ENCODE data around the gene GALNT15. TPM values are rescaled to one million over a fixed set of nuclear protein-coding genes. Genes with fewer than 3 reads are reported as not detected.

GALNT15 gene
- total RNA-seq, 1 donor from 2014 or later = 0.95 TPM

GRCh38 chr3:16171825-16172224 lies 2.7 kb upstream of the GALNT15 start:
- Histone ChIP-seq H2AFZ (ENCODE audit: low read depth, low read length) (no peak overlapping the region), H3K27ac (ENCODE audit: low read depth, low read length) (no peak overlapping the region), H3K4me2 (ENCODE audit: low read length) (no peak overlapping the region), H3K9me3 (ENCODE audit: insufficient read depth, low read depth, low read length) (no peaks in the 10 kb centered on the region), H3K27me3 (ENCODE audit: insufficient read depth, low read length) (no peaks in the 10 kb centered on the region), H3K9ac (ENCODE audit: low read length) (no peak overlapping the region), H3K4me3 (ENCODE audit: insufficient read depth, low read depth, low read length) (no peak overlapping the region), H4K20me1 (ENCODE audit: insufficient read depth, low read length) (no peaks in the 10 kb centered on the region), H3K4me1 (ENCODE audit: insufficient read depth, low read length) (peaks cover 39% of the 10 kb centered on the region), H3K79me2 (ENCODE audit: insufficient read depth, low read length) (no peaks in the 10 kb centered on the region), H3K36me3 (ENCODE audit: insufficient read depth, low read length) (no peaks in the 10 kb centered on the region)
- Mint-ChIP-seq H3K27me3 (ENCODE audit: low read depth, unreplicated experiment) (peaks cover 4% of the 10 kb centered on the region), H3K9me3 (ENCODE audit: unreplicated experiment) (peaks cover 10% of the 10 kb centered on the region), H3K4me3 (ENCODE audit: unreplicated experiment) (no peak overlapping the region), H3K4me1 (ENCODE audit: low read depth, unreplicated experiment) (peaks cover 16% of the 10 kb centered on the region), H3K27ac (ENCODE audit: unreplicated experiment) (peak overlapping the region; percentile 2), H3K36me3 (ENCODE audit: low read depth, unreplicated experiment) (no peaks in the 10 kb centered on the region)
- TF ChIP-seq CTCF (IDR thresholded peaks at IDR 0.05; ENCODE audit: insufficient read depth, low read depth, low read length) = no peak
- TF ChIP-seq EZH2 (IDR thresholded peaks at IDR 0.05; ENCODE audit: insufficient read depth, low read length) = no peak
- no peak for DNase-seq (ENCODE audit: low read depth)
- no peak for FAIRE-seq

GRCh38 chr3:16173283-16174025 lies 1.0 kb upstream of the GALNT15 start:
- DNase-seq (ENCODE audit: low read depth) (no peak), FAIRE-seq (no peak)
- Histone ChIP-seq H2AFZ (ENCODE audit: low read depth, low read length) (no peak overlapping the region), H3K4me2 (ENCODE audit: low read length) (peak overlapping the region; percentile 70), H3K4me1 (ENCODE audit: insufficient read depth, low read length) (peaks cover 49% of the 10 kb centered on the region), H3K27me3 (ENCODE audit: insufficient read depth, low read length) (no peaks in the 10 kb centered on the region), H3K79me2 (ENCODE audit: insufficient read depth, low read length) (peaks cover 4% of the 10 kb centered on the region), H3K36me3 (ENCODE audit: insufficient read depth, low read length) (no peaks in the 10 kb centered on the region), H3K4me3 (ENCODE audit: insufficient read depth, low read depth, low read length) (peak overlapping the region; percentile 0), H3K9me3 (ENCODE audit: insufficient read depth, low read depth, low read length) (no peaks in the 10 kb centered on the region), H4K20me1 (ENCODE audit: insufficient read depth, low read length) (no peaks in the 10 kb centered on the region), H3K9ac (ENCODE audit: low read length) (peak overlapping the region; percentile 75), H3K27ac (ENCODE audit: low read depth, low read length) (peak overlapping the region; percentile 72)
- peaks cover 4% of the 10 kb centered on the region for H3K27me3 Mint-ChIP-seq (ENCODE audit: low read depth, unreplicated experiment)
- H3K27ac Mint-ChIP-seq (ENCODE audit: unreplicated experiment) = no peak overlapping the region
- no peak overlapping the region for H3K4me3 Mint-ChIP-seq (ENCODE audit: unreplicated experiment)
- H3K36me3 Mint-ChIP-seq (ENCODE audit: low read depth, unreplicated experiment) = no peaks in the 10 kb centered on the region
- peaks cover 10% of the 10 kb centered on the region for H3K9me3 Mint-ChIP-seq (ENCODE audit: unreplicated experiment)
- TF ChIP-seq CTCF (IDR thresholded peaks at IDR 0.05; ENCODE audit: insufficient read depth, low read depth, low read length) = no peak
- TF ChIP-seq EZH2 (IDR thresholded peaks at IDR 0.05; ENCODE audit: insufficient read depth, low read length) = no peak
- H3K4me1 Mint-ChIP-seq (ENCODE audit: low read depth, unreplicated experiment) = peaks cover 25% of the 10 kb centered on the region

GRCh38 chr3:16174026-16174355 lies 489 bp upstream of the GALNT15 start:
- H3K27ac Mint-ChIP-seq (ENCODE audit: unreplicated experiment) = no peak overlapping the region
- peaks cover 53% of the 10 kb centered on the region for H3K4me1 ChIP-seq (ENCODE audit: insufficient read depth, low read length)
- H3K36me3 Mint-ChIP-seq (ENCODE audit: low read depth, unreplicated experiment) = no peaks in the 10 kb centered on the region
- H3K9me3 ChIP-seq (ENCODE audit: insufficient read depth, low read depth, low read length) = no peaks in the 10 kb centered on the region
- peaks cover 10% of the 10 kb centered on the region for H3K9me3 Mint-ChIP-seq (ENCODE audit: unreplicated experiment)
- no peaks in the 10 kb centered on the region for H3K27me3 ChIP-seq (ENCODE audit: insufficient read depth, low read length)
- peaks cover 4% of the 10 kb centered on the region for H3K79me2 ChIP-seq (ENCODE audit: insufficient read depth, low read length)
- H3K27ac ChIP-seq (ENCODE audit: low read depth, low read length) = peak overlapping the region; percentile 72
- H3K4me2 ChIP-seq (ENCODE audit: low read length) = peak overlapping the region; percentile 70
- peak overlapping the region; percentile 75 for H3K9ac ChIP-seq (ENCODE audit: low read length)
- TF ChIP-seq CTCF (IDR thresholded peaks at IDR 0.05; ENCODE audit: insufficient read depth, low read depth, low read length) = no peak
- H3K4me3 Mint-ChIP-seq (ENCODE audit: unreplicated experiment) = no peak overlapping the region
- peak overlapping the region; percentile 14 for H2AFZ ChIP-seq (ENCODE audit: low read depth, low read length)
- no peaks in the 10 kb centered on the region for H3K36me3 ChIP-seq (ENCODE audit: insufficient read depth, low read length)
- DNase-seq (ENCODE audit: low read depth) (peak; percentile 92), FAIRE-seq (peak; percentile 5)
- peaks cover 4% of the 10 kb centered on the region for H3K27me3 Mint-ChIP-seq (ENCODE audit: low read depth, unreplicated experiment)
- peak overlapping the region; percentile 0 for H3K4me3 ChIP-seq (ENCODE audit: insufficient read depth, low read depth, low read length)
- no peaks in the 10 kb centered on the region for H4K20me1 ChIP-seq (ENCODE audit: insufficient read depth, low read length)
- peaks cover 30% of the 10 kb centered on the region for H3K4me1 Mint-ChIP-seq (ENCODE audit: low read depth, unreplicated experiment)

Measured in astrocyte (in vitro differentiated cells and primary cell).